Activated CD8-positive, alpha-beta memory T cell treated with anti-CD3 and anti-CD28 coated beads, Interleukin-2, amount 50 U/mL, for 4 hours (primary cell): ENCODE measurements around the gene HSD17B8.

ENCODE experiments used
- DNase-seq: peaks from one replicate; pipeline ENCODE4 v3.0.0-alpha.2; 2020

The HSD17B8 gene

DNA sequence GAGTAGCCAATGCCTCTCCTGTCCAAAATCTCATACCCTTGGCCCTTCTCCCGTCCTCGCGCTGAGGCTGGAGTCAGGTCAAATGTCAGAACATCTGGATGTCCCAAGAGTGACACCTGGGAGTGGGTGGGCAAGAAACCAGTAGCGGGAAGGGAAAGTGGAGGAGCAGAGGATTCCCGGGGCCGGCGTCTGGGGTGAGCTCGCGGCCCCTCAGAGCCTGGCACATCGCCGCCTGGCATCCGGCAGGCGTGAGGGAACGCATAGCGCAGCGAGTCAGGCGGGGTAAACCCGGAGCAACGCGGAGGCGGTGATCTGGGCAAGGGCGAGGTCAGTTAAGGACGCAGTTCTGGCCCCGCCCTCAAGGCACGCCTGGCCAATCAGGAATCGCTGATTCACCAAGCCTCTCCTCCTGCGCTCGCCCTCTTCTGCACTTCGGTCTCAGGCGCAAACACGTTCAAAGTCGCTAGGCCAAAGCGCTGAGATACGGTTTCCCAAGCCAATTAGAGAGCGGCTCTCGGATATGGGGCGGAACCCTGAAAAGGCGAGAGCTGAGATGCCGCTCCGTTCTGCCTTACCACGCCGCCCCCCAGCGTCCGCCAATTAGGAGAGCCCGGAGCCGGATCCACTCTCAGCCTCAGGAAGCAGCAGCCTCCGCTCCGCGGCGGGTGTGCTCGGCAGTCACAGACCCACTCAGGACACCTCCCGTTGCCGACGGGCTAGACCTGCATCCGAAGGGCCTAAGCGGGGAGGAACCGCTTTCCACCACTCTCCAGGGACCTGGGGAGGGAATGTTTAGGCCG lies 44.7 kb downstream of the HSD17B8 start:
- peak; percentile 94 for DNase-seq

DNA sequence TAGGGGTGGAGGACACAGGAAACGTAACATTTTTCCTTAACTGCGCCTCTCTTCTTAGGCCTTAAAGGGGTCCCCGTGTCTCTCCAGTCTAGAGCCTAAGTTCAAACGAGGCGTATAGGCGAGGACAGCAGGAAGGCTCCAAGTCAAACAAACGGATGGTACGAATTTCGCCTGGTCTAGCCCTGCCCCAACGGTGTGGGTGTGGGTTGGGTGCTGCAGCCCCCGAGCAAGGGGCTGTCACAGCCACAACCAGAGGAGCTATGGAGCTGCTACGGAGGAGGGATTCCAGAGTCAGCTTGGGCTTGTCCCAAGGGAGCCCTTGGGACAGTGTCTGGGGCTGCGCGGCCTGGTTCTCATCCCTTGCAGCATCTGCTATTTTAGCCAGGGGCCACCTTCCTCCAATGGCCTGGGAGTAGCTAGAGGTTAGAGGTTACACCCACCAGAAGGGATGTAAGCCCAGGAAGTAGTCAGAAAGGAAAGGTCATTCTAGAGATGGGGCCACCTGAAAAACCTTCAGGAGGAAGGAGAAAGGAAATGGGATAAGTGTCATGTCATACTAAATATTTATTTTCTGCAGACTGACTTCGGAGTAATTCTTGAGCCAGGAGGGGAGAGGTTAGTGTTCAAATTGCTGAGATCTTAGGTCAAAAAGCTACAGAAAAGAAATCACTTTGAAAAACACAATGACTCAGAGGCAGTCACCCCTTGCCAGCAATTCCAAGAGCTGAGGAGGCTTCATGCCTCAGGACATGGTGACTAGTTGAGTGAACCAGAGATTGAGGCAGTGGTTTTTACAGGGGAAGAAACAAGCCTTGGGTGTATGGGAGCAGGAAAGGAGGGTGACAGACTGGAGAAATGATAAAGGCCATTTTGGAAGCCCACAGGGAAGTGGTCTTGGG lies 45.5 kb downstream of the HSD17B8 start:
- peak; percentile 20 for DNase-seq

GRCh38 chr6:33250731-33251130 lies 46.3 kb downstream of the HSD17B8 start:
- no peak for DNase-seq

- DNase-seq: no peak
Observed at GRCh38 chr6:33251395-33252012, 47.0 kb downstream of the HSD17B8 start.

DNA sequence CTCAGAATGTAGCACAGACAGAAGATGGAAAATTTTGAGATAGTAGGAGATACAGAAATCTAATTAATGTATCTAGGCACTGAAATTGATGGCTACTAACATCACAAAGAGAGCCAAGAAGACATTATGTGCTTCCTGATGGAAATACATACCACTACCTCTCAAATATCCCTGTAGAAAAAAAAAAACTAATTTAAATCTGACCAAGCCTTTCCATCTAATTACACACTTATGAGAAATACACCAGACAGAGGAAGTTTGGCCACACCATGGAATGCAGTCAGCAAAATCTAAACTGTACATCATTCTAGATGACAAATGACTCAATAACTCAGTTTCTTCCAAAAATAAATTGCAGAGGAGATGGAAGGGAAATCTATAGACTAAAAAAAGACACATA lies 48.3 kb downstream of the HSD17B8 start:
- DNase-seq: no peak

DNA sequence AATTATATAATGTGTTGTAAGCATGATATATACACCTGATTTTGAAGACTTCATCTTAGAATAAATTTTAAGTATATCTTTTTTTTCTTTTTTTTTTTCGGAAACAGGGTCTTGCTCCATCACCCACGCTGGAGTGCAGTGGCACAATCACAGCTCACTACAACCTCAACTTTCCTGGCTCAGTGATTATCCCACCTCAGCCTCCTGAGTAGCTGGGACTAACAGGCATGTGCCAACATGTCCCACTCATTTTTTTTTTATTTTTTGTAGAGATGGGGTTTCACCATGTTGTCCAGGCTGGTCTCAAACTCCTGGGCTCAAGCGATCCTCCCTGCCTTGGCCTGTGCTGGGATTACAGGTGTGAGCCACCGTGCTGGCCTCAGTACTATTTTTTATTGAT lies 50.1 kb downstream of the HSD17B8 start:
- no peak for DNase-seq
